Trophoblast cell (in vitro differentiated cells and primary cell): Measurements from ENCODE around the gene ZNF609.

Source experiments
- DNase-seq, 2 donors: peaks; one replicate each; pipeline ENCODE4 v3.0.0-alpha.2; 2016
- H2AFZ ChIP-seq: 2 replicates; pipeline ENCODE4 v1.6.1; 2013; ENCODE audit warnings: low read length, moderate library complexity, mild to moderate bottlenecking; ENCODE audit not compliant: insufficient read depth, poor library complexity
- H2AK5ac ChIP-seq: 2 replicates; pipeline ENCODE4 v1.6.1; 2013; ENCODE audit warnings: mild to moderate bottlenecking, low read length
- H2BK120ac ChIP-seq: 2 replicates; pipeline ENCODE4 v1.6.1; 2013; ENCODE audit warnings: low read length, mild to moderate bottlenecking, moderate library complexity; ENCODE audit not compliant: insufficient read depth, poor library complexity
- H2BK12ac ChIP-seq: 2 replicates; pipeline ENCODE4 v1.6.1; 2013; ENCODE audit warnings: mild to moderate bottlenecking, low read length, moderate library complexity
- H2BK5ac ChIP-seq: 2 replicates; pipeline ENCODE4 v1.6.1; 2013; ENCODE audit warnings: low read length, low read depth, moderate library complexity, mild to moderate bottlenecking; ENCODE audit not compliant: poor library complexity
- H3K14ac ChIP-seq: 2 replicates; pipeline ENCODE4 v1.6.1; 2013; ENCODE audit warnings: mild to moderate bottlenecking, low read length
- H3K18ac ChIP-seq: 2 replicates; pipeline ENCODE4 v1.6.1; 2013; ENCODE audit warnings: mild to moderate bottlenecking, low read length
- H3K23ac ChIP-seq: 2 replicates; pipeline ENCODE4 v1.6.1; 2013; ENCODE audit warnings: low read length
- H3K27ac ChIP-seq: 2 replicates; pipeline ENCODE4 v1.5.1; 2013; ENCODE audit warnings: low read depth, mild to moderate bottlenecking, inconsistent platforms, low read length, moderate library complexity
- H3K27me3 ChIP-seq: 2 replicates; pipeline ENCODE4 v1.6.1; 2013; ENCODE audit warnings: inconsistent platforms, mild to moderate bottlenecking, low read length, moderate library complexity; ENCODE audit not compliant: insufficient read depth
- H3K36me3 ChIP-seq, 2 experiments: 1 replicate in 1 of 2; 2 replicates in 1 of 2; pipeline ENCODE4 v1.6.1; 2013; ENCODE audit warnings: low read length in 2 of 2, mild to moderate bottlenecking in 2 of 2, moderate library complexity in 1 of 2; ENCODE audit not compliant: insufficient read depth in 2 of 2, control insufficient read depth in 1 of 2
- H3K4ac ChIP-seq: 2 replicates; pipeline ENCODE4 v1.6.1; 2013; ENCODE audit warnings: low read depth, mild to moderate bottlenecking, low read length, moderate library complexity
- H3K4me1 ChIP-seq, 2 experiments: 1 replicate in 1 of 2; 2 replicates in 1 of 2; pipeline ENCODE4 v1.6.1; 2013; ENCODE audit warnings: low read length in 2 of 2, mild to moderate bottlenecking in 2 of 2, moderate library complexity in 1 of 2; ENCODE audit not compliant: insufficient read depth in 2 of 2, control insufficient read depth in 1 of 2
- H3K4me2 ChIP-seq: 2 replicates; pipeline ENCODE4 v1.6.1; 2013; ENCODE audit warnings: inconsistent platforms, mild to moderate bottlenecking, low read length, moderate library complexity
- H3K4me3 ChIP-seq: 2 replicates; pipeline ENCODE4 v1.5.1; 2013; ENCODE audit warnings: mild to moderate bottlenecking, low read depth, low read length, inconsistent platforms
- H3K79me1 ChIP-seq: one replicate; pipeline ENCODE4 v1.6.1; 2013; ENCODE audit warnings: low read length
- H3K79me2 ChIP-seq: 2 replicates; pipeline ENCODE4 v1.6.1; 2013; ENCODE audit warnings: low read length, mild to moderate bottlenecking; ENCODE audit not compliant: control insufficient read depth, insufficient read depth, poor library complexity
- H3K9ac ChIP-seq: 2 replicates; pipeline ENCODE4 v1.6.1; 2013; ENCODE audit warnings: mild to moderate bottlenecking, low read length
- H3K9me3 ChIP-seq: 2 replicates; pipeline ENCODE4 v1.6.1; 2013; ENCODE audit warnings: low read depth, mild to moderate bottlenecking, control low read depth, inconsistent platforms, low read length; ENCODE audit not compliant: insufficient read depth
- H4K12ac ChIP-seq: 2 replicates; pipeline ENCODE4 v1.6.1; 2013; ENCODE audit warnings: low read depth, mild to moderate bottlenecking, low read length, moderate library complexity
- H4K8ac ChIP-seq: 2 replicates; pipeline ENCODE4 v1.6.1; 2013; ENCODE audit warnings: low read depth, mild to moderate bottlenecking, low read length, moderate library complexity
- H4K91ac ChIP-seq: one replicate; pipeline ENCODE4 v1.6.1; 2013; ENCODE audit warnings: low read depth, mild to moderate bottlenecking, low read length, moderate library complexity
- WGBS: extraction: QIAGEN DNeasy Blood & Tissue Kit; methylation state at CpG from one replicate; pipeline ENCODE4 v1.1.7; 2013; ENCODE audit warnings: missing lambda C conversion rate; ENCODE audit not compliant: insufficient read length, insufficient coverage; ENCODE audit errors: extremely low coverage; 5-methylcytosine and 5-hydroxymethylcytosine counted together

ZNF609 gene

GRCh38 chr15:64688770-64689169 is 228.4 kb downstream of the ZNF609 start:
- no CpG with 5 or more reads among the region's 3 CpGs for WGBS
- H4K91ac ChIP-seq = no peak overlapping the region
- no peak for DNase-seq

GRCh38 chr15:64690008-64690407 is 229.6 kb downstream of the ZNF609 start:
- H3K27me3 ChIP-seq = no peaks in the 10 kb centered on the region
- no peak overlapping the region for H4K91ac ChIP-seq
- H3K9me3 ChIP-seq = no peaks in the 10 kb centered on the region

More at GRCh38 chr15:64688770-64689169, 228.4 kb downstream of the ZNF609 start:
- no peaks in the 10 kb centered on the region for H3K79me2 ChIP-seq
- H2BK120ac ChIP-seq = no peak overlapping the region
- no peak overlapping the region for H2AFZ ChIP-seq
- H3K4ac ChIP-seq = no peak overlapping the region
- no peak overlapping the region for H2BK12ac ChIP-seq
- H3K9me3 ChIP-seq = no peaks in the 10 kb centered on the region
- no peak overlapping the region for H3K4me3 ChIP-seq
- H3K4me1 ChIP-seq = peaks cover 0 to 2% of the 10 kb centered on the region in 2 experiments
- no peak overlapping the region for H4K8ac ChIP-seq
- H3K79me1 ChIP-seq = no peaks in the 10 kb centered on the region
- no peak overlapping the region for H3K9ac ChIP-seq
- H2AK5ac ChIP-seq = no peak overlapping the region
- H4K12ac ChIP-seq = no peak overlapping the region
- no peak overlapping the region for H3K23ac ChIP-seq
- no peaks in the 10 kb centered on the region for H3K27me3 ChIP-seq
- H3K18ac ChIP-seq = no peak overlapping the region
- peaks cover 59 to 77% of the 10 kb centered on the region in 2 experiments for H3K36me3 ChIP-seq
- no peak overlapping the region for H3K27ac ChIP-seq
- H2BK5ac ChIP-seq = no peak overlapping the region
- H3K14ac ChIP-seq = no peak overlapping the region
- H3K4me2 ChIP-seq = no peak overlapping the region

GRCh38 chr15:64690578-64691296 is 230.4 kb downstream of the ZNF609 start:
- Histone ChIP-seq H3K4me2 (no peak overlapping the region), H3K4me3 (no peak overlapping the region), H4K91ac (no peak overlapping the region), H3K79me2 (no peaks in the 10 kb centered on the region), H3K18ac (no peak overlapping the region), H3K27me3 (no peaks in the 10 kb centered on the region), H3K9ac (no peak overlapping the region), H3K79me1 (no peaks in the 10 kb centered on the region), H3K9me3 (no peaks in the 10 kb centered on the region), H3K36me3 (peaks cover 49 to 69% of the 10 kb centered on the region in 2 experiments), H3K4me1 (peaks cover 0 to 2% of the 10 kb centered on the region in 2 experiments), H2BK12ac (no peak overlapping the region), H3K4ac (no peak overlapping the region), H4K8ac (no peak overlapping the region), H2BK5ac (no peak overlapping the region), H2AFZ (no peak overlapping the region), H3K14ac (no peak overlapping the region), H4K12ac (no peak overlapping the region), H2AK5ac (no peak overlapping the region), H3K23ac (no peak overlapping the region), H3K27ac (no peak overlapping the region), H2BK120ac (no peak overlapping the region)
- no CpG with 5 or more reads among the region's 6 CpGs for WGBS
- DNase-seq = peak in 1 of 2 donors; percentile 19

More at GRCh38 chr15:64690008-64690407, 229.6 kb downstream of the ZNF609 start:
- Histone ChIP-seq H2BK12ac (no peak overlapping the region), H3K14ac (no peak overlapping the region), H4K8ac (no peak overlapping the region), H3K9ac (no peak overlapping the region), H2AFZ (no peak overlapping the region), H2BK5ac (no peak overlapping the region), H4K12ac (no peak overlapping the region), H3K36me3 (peaks cover 55 to 72% of the 10 kb centered on the region in 2 experiments), H2BK120ac (no peak overlapping the region), H2AK5ac (no peak overlapping the region), H3K79me2 (no peaks in the 10 kb centered on the region), H3K18ac (no peak overlapping the region), H3K4me1 (peaks cover 0 to 2% of the 10 kb centered on the region in 2 experiments), H3K27ac (no peak overlapping the region), H3K79me1 (no peaks in the 10 kb centered on the region), H3K4me3 (no peak overlapping the region), H3K23ac (no peak overlapping the region), H3K4ac (no peak overlapping the region), H3K4me2 (no peak overlapping the region)
- no CpG with 5 or more reads among the region's 3 CpGs for WGBS
- DNase-seq = no peak

GRCh38 chr15:64691896-64692565 is 231.7 kb downstream of the ZNF609 start:
- H3K9ac ChIP-seq = no peak overlapping the region
- DNase-seq = no peak
- H3K4ac ChIP-seq = peak overlapping the region; percentile 33
- no peak overlapping the region for H3K4me2 ChIP-seq
- H3K4me1 ChIP-seq = peaks cover 0 to 2% of the 10 kb centered on the region in 2 experiments
- no peak overlapping the region for H3K4me3 ChIP-seq
- no peak overlapping the region for H3K23ac ChIP-seq
- H2BK5ac ChIP-seq = no peak overlapping the region
- no peak overlapping the region for H4K91ac ChIP-seq
- H2BK12ac ChIP-seq = no peak overlapping the region
- H3K36me3 ChIP-seq = peaks cover 44 to 61% of the 10 kb centered on the region in 2 experiments
- H3K9me3 ChIP-seq = no peaks in the 10 kb centered on the region
- H3K14ac ChIP-seq = no peak overlapping the region
- no peaks in the 10 kb centered on the region for H3K79me1 ChIP-seq
- no peaks in the 10 kb centered on the region for H3K27me3 ChIP-seq
- H2AK5ac ChIP-seq = no peak overlapping the region
- no peak overlapping the region for H3K27ac ChIP-seq
- no peak overlapping the region for H2BK120ac ChIP-seq
- no CpG with 5 or more reads among the region's 9 CpGs for WGBS
- H3K18ac ChIP-seq = no peak overlapping the region
- H4K8ac ChIP-seq = no peak overlapping the region
- no peak overlapping the region for H4K12ac ChIP-seq
- no peaks in the 10 kb centered on the region for H3K79me2 ChIP-seq
- no peak overlapping the region for H2AFZ ChIP-seq
